Adrenal gland (tissue), 12 donors: ENCODE results near the gene STAB2. TPM values are rescaled to one million over a fixed set of nuclear protein-coding genes. Genes with fewer than 3 reads are reported as not detected.

Experiments used
- DNase-seq, 7 donors: peaks; one replicate each; pipeline ENCODE4 v3.0.0-alpha.2; 2019 to 2020
- H3K27ac ChIP-seq, 5 donors: fragments of 200-600 bp; sonication (generic) in 4 of 5; 1 replicate in 3 of 5; 2 replicates in 2 of 5; pipeline versions ENCODE4 v1.5.1 to v1.8.0; 2016 to 2020; ENCODE audit warnings: mild to moderate bottlenecking in 1 of 5
- H3K27me3 ChIP-seq: fragments of 200-600 bp; 2 replicates; pipeline ENCODE4 v1.8.0; 2021
- H3K36me3 ChIP-seq, 2 donors: fragments of 200-600 bp; replicated peaks in 1 of 2; 1 replicate in 1 of 2; 2 replicates in 1 of 2; pipeline versions ENCODE4 v1.5.1 to v1.8.0; 2018 to 2022
- H3K4me1 ChIP-seq, 2 donors: fragments of 200-600 bp; replicated peaks in 1 of 2; 1 replicate in 1 of 2; 2 replicates in 1 of 2; pipeline versions ENCODE4 v1.5.1 to v1.8.0; 2018 to 2021
- H3K4me3 ChIP-seq, 4 donors: fragments of 200-600 bp; sonication (generic) in 3 of 4; one replicate each; pipeline ENCODE4 v1.5.1; 2016 to 2018
- H3K9me3 ChIP-seq, 3 donors: fragments of 200-600 bp; sonication (generic) in 1 of 3; replicated peaks in 1 of 3; 1 replicate in 2 of 3; 2 replicates in 1 of 3; pipeline versions ENCODE4 v1.5.1 to v1.8.0; 2016 to 2021
- POLR2A ChIP-seq, 2 donors: fragments of 450-650 bp; IDR thresholded peaks; one replicate each; pipeline ENCODE4 v1.6.1; 2017; ENCODE audit warnings: antibody characterized with exemption in 2 of 2, mild to moderate bottlenecking in 2 of 2, moderate library complexity in 1 of 2
- WGBS, 4 donors: extraction: QIAGEN DNeasy Blood & Tissue Kit in 2 of 4; methylation state at CpG; one replicate each; pipeline versions ENCODE4 v1.1.5 to v1.1.7; 2013 to 2017; 5-methylcytosine and 5-hydroxymethylcytosine counted together
- intact Hi-C, 2 donors: fragments of 100-400 bp; cut with DNase I; formaldehyde crosslinking; loops; one replicate each; pipeline versions ENCODE4 v1.14.1 to v1.15.0; 2022 to 2023
- polyA plus RNA-seq, 3 donors: library from polyadenylated mRNA; stranded (reverse); fragments of 200-250 nt in 2 of 3; fragments of 350-450 nt in 1 of 3; fragmentation: Illumina TruSeq in 1 of 3; extraction: RNeasy Lipid Tissue Mini Kit (QIAGEN cat#74804) in 1 of 3; gene quantifications; one replicate each; pipeline ENCODE4 v1.2.3, GENCODE V29; 2013 to 2014
- total RNA-seq, 9 donors: library from RNA; depleted of rRNA in 4 of 9; stranded (reverse); fragments of >200 nt in 4 of 9; fragments of 120-200 nt in 1 of 9; fragmentation: NEBNext Ultra II Directional in 1 of 9; extraction: Animal tissue kit (Norgen Biotek cat#: 25700) in 1 of 9; gene quantifications; one replicate each; pipeline versions ENCODE4 v1.1.0 to v1.2.4, GENCODE V29; 2013 to 2023
- TF ChIP-seq, protein P1 (sequence below), 6 experiments: fragments of 450-650 bp in 4 of 6; fragments of 200-600 bp in 2 of 6; sonication (generic) in 1 of 6; IDR thresholded peaks; 1 replicate in 5 of 6; 2 replicates in 1 of 6; pipeline versions ENCODE4 v1.5.1 to v1.8.0; 2016 to 2021; ENCODE audit warnings: antibody characterized with exemption in 6 of 6, mild to moderate bottlenecking in 2 of 6, moderate library complexity in 1 of 6
- donor health status: healthy with polysubstance abuse.
- donor health status: Bipolar disorder and iron deficiency.
- donor health status: DM: yes; HTN: yes; CAD: no.
- donor health status: DM: no; HTN: no; CAD: no.
- donor health status: DM: no; HTN: no; CAD: no.
- donor health status: DM: yes; HTN: yes; CAD: no.

Gene STAB2
- total and polyA plus RNA-seq, 12 donors, result 0.02 to 2.1 (median 0.27) TPM; not detected in 1

DNA sequence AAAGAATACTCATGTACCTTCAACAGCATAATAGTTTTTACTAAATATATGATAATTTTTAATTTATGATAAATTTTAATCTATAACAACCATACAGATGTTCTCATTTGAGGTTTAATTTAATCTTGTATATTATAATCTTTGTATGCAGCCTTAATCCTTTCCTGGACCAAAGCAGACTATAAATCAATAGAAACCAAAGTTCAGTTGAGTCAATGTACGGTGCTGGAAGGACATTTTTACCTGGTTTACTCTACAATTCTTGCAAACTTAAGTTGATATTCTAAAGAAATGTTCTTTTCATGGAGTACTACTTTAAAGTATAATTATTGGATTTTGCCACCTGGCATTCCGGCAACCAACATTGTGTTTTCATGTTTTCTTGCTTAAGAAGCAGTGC is 118.0 kb downstream of the STAB2 start:
- H3K27me3 ChIP-seq, result no peaks in the 10 kb centered on the region
- no peaks in the 10 kb centered on the region for H3K9me3 ChIP-seq
- H3K4me1 ChIP-seq, result no peaks in the 10 kb centered on the region
- DNase-seq, result no peak
- WGBS, 4 donors, result 72 to 86% (median 76%) methylated on average over 2 of the region's 2 CpGs
- H3K36me3 ChIP-seq, result no peaks in the 10 kb centered on the region
- TF ChIP-seq POLR2A (IDR thresholded peaks at IDR 0.05), result no peak
- TF ChIP-seq, protein P1, sequence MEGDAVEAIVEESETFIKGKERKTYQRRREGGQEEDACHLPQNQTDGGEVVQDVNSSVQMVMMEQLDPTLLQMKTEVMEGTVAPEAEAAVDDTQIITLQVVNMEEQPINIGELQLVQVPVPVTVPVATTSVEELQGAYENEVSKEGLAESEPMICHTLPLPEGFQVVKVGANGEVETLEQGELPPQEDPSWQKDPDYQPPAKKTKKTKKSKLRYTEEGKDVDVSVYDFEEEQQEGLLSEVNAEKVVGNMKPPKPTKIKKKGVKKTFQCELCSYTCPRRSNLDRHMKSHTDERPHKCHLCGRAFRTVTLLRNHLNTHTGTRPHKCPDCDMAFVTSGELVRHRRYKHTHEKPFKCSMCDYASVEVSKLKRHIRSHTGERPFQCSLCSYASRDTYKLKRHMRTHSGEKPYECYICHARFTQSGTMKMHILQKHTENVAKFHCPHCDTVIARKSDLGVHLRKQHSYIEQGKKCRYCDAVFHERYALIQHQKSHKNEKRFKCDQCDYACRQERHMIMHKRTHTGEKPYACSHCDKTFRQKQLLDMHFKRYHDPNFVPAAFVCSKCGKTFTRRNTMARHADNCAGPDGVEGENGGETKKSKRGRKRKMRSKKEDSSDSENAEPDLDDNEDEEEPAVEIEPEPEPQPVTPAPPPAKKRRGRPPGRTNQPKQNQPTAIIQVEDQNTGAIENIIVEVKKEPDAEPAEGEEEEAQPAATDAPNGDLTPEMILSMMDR (IDR thresholded peaks at IDR 0.05), result no peak
- no peak overlapping the region for H3K27ac ChIP-seq
- no peak overlapping the region for H3K4me3 ChIP-seq
- intact Hi-C loops, result no loop called here

DNA sequence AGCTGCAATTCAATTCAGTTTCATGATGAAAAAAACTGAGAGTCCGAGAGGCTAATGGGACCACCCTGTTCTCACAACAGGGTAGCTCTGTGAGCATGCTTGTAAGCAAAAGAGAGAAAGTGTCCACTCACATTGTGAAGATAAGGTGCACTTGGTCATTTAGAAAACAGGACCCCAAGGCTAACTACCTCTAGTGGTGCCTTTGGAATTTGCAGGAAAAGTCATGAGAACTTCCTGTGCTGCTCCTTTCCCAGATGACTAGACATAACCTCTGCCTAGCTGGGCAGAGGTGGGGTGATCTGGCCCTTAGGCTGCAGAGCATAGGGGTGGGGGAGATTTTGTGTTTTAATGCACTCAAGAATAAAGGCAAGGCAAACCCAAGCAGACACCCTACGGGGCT is 118.9 kb downstream of the STAB2 start:
- intact Hi-C loops, result no loop called here
- no peak for TF ChIP-seq POLR2A (IDR thresholded peaks at IDR 0.05)
- TF ChIP-seq, protein P1 (IDR thresholded peaks at IDR 0.05), result no peak
- H3K4me3 ChIP-seq, result no peak overlapping the region
- no peaks in the 10 kb centered on the region for H3K4me1 ChIP-seq
- 84 to 97% (median 90%) methylated on average over 2 of the region's 2 CpGs for WGBS, 4 donors
- no peaks in the 10 kb centered on the region for H3K36me3 ChIP-seq
- no peak for DNase-seq
- no peaks in the 10 kb centered on the region for H3K9me3 ChIP-seq
- no peak overlapping the region for H3K27ac ChIP-seq
- no peaks in the 10 kb centered on the region for H3K27me3 ChIP-seq

DNA sequence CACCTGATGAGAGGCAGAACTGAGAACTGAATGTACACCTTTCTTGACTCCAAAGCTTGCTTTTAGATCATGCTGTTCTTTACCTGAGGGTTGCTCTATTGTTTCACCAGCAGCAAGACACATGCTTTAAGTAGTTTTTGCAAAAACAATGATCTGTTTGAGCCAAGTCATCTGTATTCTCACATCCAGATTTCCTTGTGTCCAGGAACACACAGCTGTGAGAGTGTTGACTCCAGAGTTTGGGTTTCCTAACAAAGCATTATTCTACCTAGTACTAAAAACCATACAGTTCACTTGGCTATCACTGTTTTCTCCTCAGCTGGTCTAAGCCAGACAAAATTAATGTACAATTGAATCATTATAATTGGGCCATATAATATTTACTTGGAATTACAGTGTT is 120.4 kb downstream of the STAB2 start:
- intact Hi-C loops, result no loop called here
- no peak for DNase-seq
- H3K4me3 ChIP-seq, result no peak overlapping the region
- no peaks in the 10 kb centered on the region for H3K27me3 ChIP-seq
- H3K36me3 ChIP-seq, result no peaks in the 10 kb centered on the region
- no peak for TF ChIP-seq POLR2A (IDR thresholded peaks at IDR 0.05)
- TF ChIP-seq, protein P1 (IDR thresholded peaks at IDR 0.05), result no peak
- no peaks in the 10 kb centered on the region for H3K9me3 ChIP-seq
- no peaks in the 10 kb centered on the region for H3K4me1 ChIP-seq
- H3K27ac ChIP-seq, result no peak overlapping the region

DNA sequence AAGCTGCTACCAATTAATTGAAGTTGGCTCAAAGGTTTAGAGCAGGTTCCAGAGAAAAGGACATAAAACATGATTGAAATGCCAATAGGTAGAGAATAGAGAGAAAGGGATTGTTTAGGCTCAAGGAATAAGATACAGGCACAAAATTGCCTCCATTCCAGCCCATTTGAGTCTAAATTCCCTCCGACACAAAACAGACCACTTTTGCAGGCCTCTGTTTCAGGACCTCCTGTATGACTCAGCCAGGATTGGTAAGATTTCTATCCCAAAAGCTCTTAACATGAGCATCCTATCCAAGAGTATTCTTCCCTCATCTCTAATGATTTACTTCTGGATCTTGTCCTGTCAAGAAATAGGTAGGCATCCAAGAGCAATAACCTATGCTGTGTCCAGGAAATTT is 123.5 kb downstream of the STAB2 start:
- Histone ChIP-seq H3K4me1 (no peaks in the 10 kb centered on the region), H3K27ac (no peak overlapping the region), H3K9me3 (no peaks in the 10 kb centered on the region), H3K27me3 (no peaks in the 10 kb centered on the region), H3K4me3 (no peak overlapping the region), H3K36me3 (no peaks in the 10 kb centered on the region)
- TF ChIP-seq, protein P1 (IDR thresholded peaks at IDR 0.05), result no peak
- no peak for TF ChIP-seq POLR2A (IDR thresholded peaks at IDR 0.05)
- WGBS, 4 donors, result 94 to 100% (median 98%) methylated on average over 1 of the region's 1 CpG
- intact Hi-C loops, result no loop called here
- no peak for DNase-seq
